Stimulated activated naive CD8-positive, alpha-beta T cell treated with anti-CD3 and anti-CD28 coated beads, Interleukin-15, amount 100 ng/mL, for 72 hours (primary cell): ENCODE measurements around the gene ELP6.
"Not testable (repeated sequence)": the region's sequence is repeated elsewhere in the genome, so short reads cannot be mapped to it uniquely, and the experiment has no call there.

Experiments used
- ATAC-seq: fragments of 150-1000 bp; cut with Tn5 transposase; 2 replicates; pipeline ENCODE4 v1.10.0; 2021; ENCODE audit warnings: mild to moderate bottlenecking, moderate library complexity
- DNase-seq, 2 donors: peaks; one replicate each; pipeline ENCODE4 v3.0.0; 2021 to 2022
- H3K27ac Mint-ChIP-seq, 2 donors: one replicate each; pipeline ENCODE4 v1.8.0; 2022; ENCODE audit warnings: mild to moderate bottlenecking in 2 of 2, mixed read lengths in 2 of 2, moderate library complexity in 2 of 2
- H3K27me3 Mint-ChIP-seq: one replicate; pipeline ENCODE4 v1.8.0; 2022; ENCODE audit warnings: mixed read lengths
- H3K4me1 Mint-ChIP-seq: one replicate; pipeline ENCODE4 v1.8.0; 2022; ENCODE audit warnings: mild to moderate bottlenecking, mixed read lengths
- H3K4me3 Mint-ChIP-seq, 2 donors: one replicate each; pipeline ENCODE4 v1.8.0; 2022; ENCODE audit warnings: mild to moderate bottlenecking in 2 of 2, mixed read lengths in 2 of 2, moderate library complexity in 1 of 2
- H3K9me3 Mint-ChIP-seq, 2 donors: one replicate each; pipeline ENCODE4 v1.8.0; 2022; ENCODE audit warnings: mixed read lengths in 2 of 2

The ELP6 gene

GRCh38 chr3:47522082-47522987, 8.8 kb upstream of the ELP6 start:
- H3K4me1 Mint-ChIP-seq, result no peaks in the 10 kb centered on the region
- no peak overlapping the region for H3K4me3 Mint-ChIP-seq
- peak; percentile 98 for ATAC-seq
- DNase-seq, result peak; percentile 55 to 83
- peak overlapping the region in 1 of 2 donors; percentile 15 for H3K27ac Mint-ChIP-seq
- no peaks in the 10 kb centered on the region for H3K9me3 Mint-ChIP-seq
- H3K27me3 Mint-ChIP-seq, result peaks cover 15% of the 10 kb centered on the region

- no peak for DNase-seq
- H3K27me3 Mint-ChIP-seq, result peaks cover 15% of the 10 kb centered on the region
- no peaks in the 10 kb centered on the region for H3K9me3 Mint-ChIP-seq
- ATAC-seq, result no peak
- no peaks in the 10 kb centered on the region for H3K4me1 Mint-ChIP-seq
- no peak overlapping the region for H3K4me3 Mint-ChIP-seq
- H3K27ac Mint-ChIP-seq, result no peak overlapping the region
Measured at GRCh38 chr3:47520756-47521155, 7.2 kb upstream of the ELP6 start.

- Mint-ChIP-seq H3K4me3 (no peak overlapping the region), H3K4me1 (peaks cover 7% of the 10 kb centered on the region), H3K27me3 (peaks cover 14% of the 10 kb centered on the region), H3K27ac (no peak overlapping the region), H3K9me3 (no peaks in the 10 kb centered on the region)
- no peak for DNase-seq
- no peak for ATAC-seq
Measured at GRCh38 chr3:47517937-47518336, 4.4 kb upstream of the ELP6 start.

- H3K27me3 Mint-ChIP-seq, result no peaks in the 10 kb centered on the region
- H3K27ac Mint-ChIP-seq, result no peak overlapping the region
- H3K9me3 Mint-ChIP-seq, result no peaks in the 10 kb centered on the region
- ATAC-seq (no peak), DNase-seq (no peak)
- peaks cover 19% of the 10 kb centered on the region for H3K4me1 Mint-ChIP-seq
- no peak overlapping the region for H3K4me3 Mint-ChIP-seq
Measured at GRCh38 chr3:47515864-47516319, 2.4 kb upstream of the ELP6 start.

GRCh38 chr3:47515100-47515499, 1.6 kb upstream of the ELP6 start:
- DNase-seq (no peak), ATAC-seq (no peak)
- H3K27ac Mint-ChIP-seq, result peak overlapping the region in 1 of 2 donors; percentile 5
- H3K9me3 Mint-ChIP-seq, result no peaks in the 10 kb centered on the region
- peaks cover 25% of the 10 kb centered on the region for H3K4me1 Mint-ChIP-seq
- peak overlapping the region; percentile 53 to 86 for H3K4me3 Mint-ChIP-seq
- no peaks in the 10 kb centered on the region for H3K27me3 Mint-ChIP-seq

GRCh38 chr3:47512416-47513124, 942 bp downstream of the ELP6 start:
- no peaks in the 10 kb centered on the region for H3K9me3 Mint-ChIP-seq
- peak overlapping the region; percentile 94 to 98 for H3K4me3 Mint-ChIP-seq
- peaks cover 25% of the 10 kb centered on the region for H3K4me1 Mint-ChIP-seq
- H3K27me3 Mint-ChIP-seq, result no peaks in the 10 kb centered on the region
- peak overlapping the region; percentile 98 to 99 for H3K27ac Mint-ChIP-seq
- ATAC-seq (peak; percentile 10), DNase-seq (no peak)

- H3K4me3 Mint-ChIP-seq, ATAC-seq, DNase-seq, H3K4me1 Mint-ChIP-seq, H3K9me3 Mint-ChIP-seq, H3K27me3 Mint-ChIP-seq, H3K27ac Mint-ChIP-seq: not testable (repeated sequence)
Measured at GRCh38 chr3:47505267-47505666, 8.2 kb downstream of the ELP6 start.

GRCh38 chr3:47504113-47504512, 9.4 kb downstream of the ELP6 start:
- DNase-seq (no peak), ATAC-seq (no peak)
- H3K27ac Mint-ChIP-seq, result no peak overlapping the region
- no peaks in the 10 kb centered on the region for H3K27me3 Mint-ChIP-seq
- H3K9me3 Mint-ChIP-seq, result no peaks in the 10 kb centered on the region
- no peak overlapping the region for H3K4me3 Mint-ChIP-seq
- H3K4me1 Mint-ChIP-seq, result no peaks in the 10 kb centered on the region

GRCh38 chr3:47503033-47503432, 10.5 kb downstream of the ELP6 start:
- Mint-ChIP-seq H3K27ac (peak overlapping the region in 1 of 2 donors; percentile 59), H3K4me3 (no peak overlapping the region), H3K27me3 (no peaks in the 10 kb centered on the region), H3K4me1 (no peaks in the 10 kb centered on the region), H3K9me3 (no peaks in the 10 kb centered on the region)
- ATAC-seq, result no peak
- DNase-seq, result no peak

- no peaks in the 10 kb centered on the region for H3K27me3 Mint-ChIP-seq
- H3K4me3 Mint-ChIP-seq, result no peak overlapping the region
- H3K4me1 Mint-ChIP-seq, result no peaks in the 10 kb centered on the region
- no peaks in the 10 kb centered on the region for H3K9me3 Mint-ChIP-seq
- peak overlapping the region in 1 of 2 donors; percentile 93 for H3K27ac Mint-ChIP-seq
- ATAC-seq (no peak), DNase-seq (no peak)
Measured at GRCh38 chr3:47496892-47497291, 16.6 kb downstream of the ELP6 start.

- H3K9me3 Mint-ChIP-seq, result no peaks in the 10 kb centered on the region
Measured at GRCh38 chr3:47495886-47496285, 17.6 kb downstream of the ELP6 start.

GRCh38 chr3:47495111-47495510, 18.4 kb downstream of the ELP6 start:
- no peak for ATAC-seq
- H3K27ac Mint-ChIP-seq, result no peak overlapping the region
- H3K27me3 Mint-ChIP-seq, result no peaks in the 10 kb centered on the region
- no peaks in the 10 kb centered on the region for H3K4me1 Mint-ChIP-seq
- DNase-seq, result no peak
- H3K9me3 Mint-ChIP-seq, result no peaks in the 10 kb centered on the region
- H3K4me3 Mint-ChIP-seq, result no peak overlapping the region

More at GRCh38 chr3:47495886-47496285, 17.6 kb downstream of the ELP6 start:
- no peak overlapping the region for H3K4me3 Mint-ChIP-seq
- DNase-seq, result no peak
- ATAC-seq, result no peak
- no peaks in the 10 kb centered on the region for H3K4me1 Mint-ChIP-seq
- no peak overlapping the region for H3K27ac Mint-ChIP-seq
- no peaks in the 10 kb centered on the region for H3K27me3 Mint-ChIP-seq

- H3K4me1 Mint-ChIP-seq, result no peaks in the 10 kb centered on the region
- ATAC-seq, result no peak
- no peaks in the 10 kb centered on the region for H3K9me3 Mint-ChIP-seq
Measured at GRCh38 chr3:47491777-47492176, 21.7 kb downstream of the ELP6 start.

GRCh38 chr3:47491186-47491585, 22.3 kb downstream of the ELP6 start:
- H3K27me3 Mint-ChIP-seq, result no peaks in the 10 kb centered on the region
- H3K4me1 Mint-ChIP-seq, result no peaks in the 10 kb centered on the region
- no peak for DNase-seq
- no peak for ATAC-seq
- H3K4me3 Mint-ChIP-seq, result no peak overlapping the region
- no peaks in the 10 kb centered on the region for H3K9me3 Mint-ChIP-seq
- H3K27ac Mint-ChIP-seq, result no peak overlapping the region

More at GRCh38 chr3:47491777-47492176, 21.7 kb downstream of the ELP6 start:
- DNase-seq, result no peak
- Mint-ChIP-seq H3K27me3 (no peaks in the 10 kb centered on the region), H3K4me3 (no peak overlapping the region), H3K27ac (no peak overlapping the region)

GRCh38 chr3:47487265-47487664, 26.2 kb downstream of the ELP6 start:
- Mint-ChIP-seq H3K9me3 (no peaks in the 10 kb centered on the region), H3K27ac (no peak overlapping the region), H3K27me3 (no peaks in the 10 kb centered on the region), H3K4me3 (no peak overlapping the region), H3K4me1 (no peaks in the 10 kb centered on the region)
- ATAC-seq (no peak), DNase-seq (no peak)

GRCh38 chr3:47485812-47486211, 27.7 kb downstream of the ELP6 start:
- no peak for DNase-seq
- H3K4me1 Mint-ChIP-seq, result no peaks in the 10 kb centered on the region
- no peak overlapping the region for H3K4me3 Mint-ChIP-seq
- H3K27me3 Mint-ChIP-seq, result no peaks in the 10 kb centered on the region
- ATAC-seq, result no peak
- no peaks in the 10 kb centered on the region for H3K9me3 Mint-ChIP-seq
- peak overlapping the region in 1 of 2 donors; percentile 12 for H3K27ac Mint-ChIP-seq
